ENCODE results near the gene GALE.

The GALE gene

DNA sequence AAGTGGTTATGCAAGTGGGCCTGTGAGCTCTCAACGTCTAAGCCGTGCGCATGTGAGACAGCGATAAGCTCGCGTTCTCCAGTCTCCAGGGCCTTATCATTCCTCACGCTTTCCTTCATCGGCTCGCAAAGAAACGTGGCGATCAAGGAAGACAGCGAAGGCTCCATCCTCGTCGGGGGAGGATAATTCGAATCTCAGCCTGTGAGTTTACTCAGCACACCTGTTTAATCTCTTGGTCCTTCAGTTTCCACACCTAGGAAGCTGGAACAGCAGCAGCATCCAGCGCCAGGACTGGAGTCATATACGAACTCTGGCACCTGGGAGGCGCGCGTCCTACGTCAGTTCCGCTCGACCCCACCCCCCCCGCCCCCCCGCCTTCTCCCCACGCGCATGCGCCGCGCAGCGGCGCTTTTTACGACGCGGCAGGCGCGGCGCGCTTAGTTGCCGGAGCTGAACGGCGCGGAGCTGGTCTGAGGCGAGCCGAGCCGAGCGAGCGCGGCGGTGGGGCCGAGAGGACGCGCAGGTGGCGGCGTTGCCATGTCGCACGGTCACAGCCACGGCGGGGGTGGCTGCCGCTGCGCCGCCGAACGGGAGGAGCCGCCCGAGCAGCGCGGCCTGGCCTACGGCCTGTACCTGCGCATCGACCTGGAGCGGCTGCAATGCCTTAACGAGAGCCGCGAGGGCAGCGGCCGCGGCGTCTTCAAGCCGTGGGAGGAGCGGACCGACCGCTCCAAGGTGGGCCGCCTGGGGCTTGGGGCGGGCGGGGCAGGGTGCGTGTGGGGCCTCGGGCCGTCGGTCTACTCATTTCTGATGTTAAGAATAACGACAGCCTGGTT, 22.4 kb downstream of the GALE start, which contains the start of gene PITHD1:
TSS of gene PITHD1 (plus strand) at position 440 of the 836 bp plus-strand sequence. CDS start at position 538, 98 bp downstream.
- peak; percentile 79; the same call in 1 of the 2 replicates for TF ChIP-seq SIN3A (IDR thresholded peaks at IDR 0.05; ENCODE audit: borderline replicate concordance, insufficient read depth, low read length)
- peak; percentile 63 for TF ChIP-seq FOXP2 (optimal IDR thresholded peaks at IDR 0.05; ENCODE audit: borderline replicate concordance, extremely low read depth, extremely low read length, insufficient read depth)
- TF ChIP-seq POLR2AphosphoS5 (IDR thresholded peaks at IDR 0.05; ENCODE audit: low read depth, low read length) = peak; percentile 87
- peak; percentile 71; the same call in 1 of the 2 replicates for TF ChIP-seq TAF1 (IDR thresholded peaks at IDR 0.05; ENCODE audit: borderline replicate concordance, insufficient read depth, low read length)
- TF ChIP-seq, protein P1, sequence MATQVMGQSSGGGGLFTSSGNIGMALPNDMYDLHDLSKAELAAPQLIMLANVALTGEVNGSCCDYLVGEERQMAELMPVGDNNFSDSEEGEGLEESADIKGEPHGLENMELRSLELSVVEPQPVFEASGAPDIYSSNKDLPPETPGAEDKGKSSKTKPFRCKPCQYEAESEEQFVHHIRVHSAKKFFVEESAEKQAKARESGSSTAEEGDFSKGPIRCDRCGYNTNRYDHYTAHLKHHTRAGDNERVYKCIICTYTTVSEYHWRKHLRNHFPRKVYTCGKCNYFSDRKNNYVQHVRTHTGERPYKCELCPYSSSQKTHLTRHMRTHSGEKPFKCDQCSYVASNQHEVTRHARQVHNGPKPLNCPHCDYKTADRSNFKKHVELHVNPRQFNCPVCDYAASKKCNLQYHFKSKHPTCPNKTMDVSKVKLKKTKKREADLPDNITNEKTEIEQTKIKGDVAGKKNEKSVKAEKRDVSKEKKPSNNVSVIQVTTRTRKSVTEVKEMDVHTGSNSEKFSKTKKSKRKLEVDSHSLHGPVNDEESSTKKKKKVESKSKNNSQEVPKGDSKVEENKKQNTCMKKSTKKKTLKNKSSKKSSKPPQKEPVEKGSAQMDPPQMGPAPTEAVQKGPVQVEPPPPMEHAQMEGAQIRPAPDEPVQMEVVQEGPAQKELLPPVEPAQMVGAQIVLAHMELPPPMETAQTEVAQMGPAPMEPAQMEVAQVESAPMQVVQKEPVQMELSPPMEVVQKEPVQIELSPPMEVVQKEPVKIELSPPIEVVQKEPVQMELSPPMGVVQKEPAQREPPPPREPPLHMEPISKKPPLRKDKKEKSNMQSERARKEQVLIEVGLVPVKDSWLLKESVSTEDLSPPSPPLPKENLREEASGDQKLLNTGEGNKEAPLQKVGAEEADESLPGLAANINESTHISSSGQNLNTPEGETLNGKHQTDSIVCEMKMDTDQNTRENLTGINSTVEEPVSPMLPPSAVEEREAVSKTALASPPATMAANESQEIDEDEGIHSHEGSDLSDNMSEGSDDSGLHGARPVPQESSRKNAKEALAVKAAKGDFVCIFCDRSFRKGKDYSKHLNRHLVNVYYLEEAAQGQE (IDR thresholded peaks at IDR 0.05; ENCODE audit: insufficient read depth in 1 of 2, low read depth in 2 of 2, low read length in 2 of 2) = no peak; a peak in 1 of 4 replicates

- TF ChIP-seq POLR2AphosphoS5 (IDR thresholded peaks at IDR 0.05; ENCODE audit: low read depth, low read length) (no peak), FOXP2 (optimal IDR thresholded peaks at IDR 0.05; ENCODE audit: borderline replicate concordance, extremely low read depth, extremely low read length, insufficient read depth) (no peak), SIN3A (IDR thresholded peaks at IDR 0.05; ENCODE audit: borderline replicate concordance, insufficient read depth, low read length) (no peak), TAF1 (IDR thresholded peaks at IDR 0.05; ENCODE audit: borderline replicate concordance, insufficient read depth, low read length) (no peak)
- TF ChIP-seq, protein P1 (IDR thresholded peaks at IDR 0.05; ENCODE audit: insufficient read depth in 1 of 2, low read depth in 2 of 2, low read length in 2 of 2) = no peak
These were observed 24.3 kb downstream of the GALE start for GRCh38 chr1:23776217-23776616.

DNA sequence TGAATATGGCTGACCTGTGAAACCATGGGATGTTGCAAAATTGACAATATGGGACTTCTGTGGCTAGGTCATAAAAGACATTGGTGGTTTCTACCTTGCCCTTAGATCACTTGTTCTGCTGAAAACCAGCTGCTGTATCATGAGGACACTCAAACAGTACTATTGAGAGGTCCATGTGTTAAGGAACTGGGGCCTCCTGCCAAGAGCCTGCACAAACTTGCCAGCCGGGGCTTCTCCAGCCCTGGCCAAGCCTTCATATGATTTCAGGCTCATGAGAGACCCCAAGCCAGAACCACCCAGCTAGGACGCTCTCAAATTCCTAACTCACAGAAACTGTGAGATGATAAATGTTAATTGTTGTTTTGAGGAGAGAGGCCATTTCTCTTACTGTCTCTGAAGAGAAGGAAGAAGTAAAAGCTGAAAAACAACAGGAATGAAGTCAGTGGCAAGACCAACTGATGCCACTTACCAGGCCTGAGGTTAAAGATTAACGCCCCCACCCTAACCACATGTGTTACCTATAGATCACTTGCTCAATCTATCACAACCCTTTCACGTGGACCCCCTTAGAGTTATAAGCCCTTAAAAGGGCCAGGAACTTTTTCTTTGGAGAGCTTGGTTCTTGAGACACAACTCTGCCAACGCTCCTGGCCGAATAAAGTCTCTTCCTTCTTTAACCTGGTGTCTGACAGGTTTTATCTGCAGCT, 26.2 kb downstream of the GALE start:
- TF ChIP-seq FOXP2 (optimal IDR thresholded peaks at IDR 0.05; ENCODE audit: borderline replicate concordance, extremely low read depth, extremely low read length, insufficient read depth) (no peak), TAF1 (IDR thresholded peaks at IDR 0.05; ENCODE audit: borderline replicate concordance, insufficient read depth, low read length) (no peak), POLR2AphosphoS5 (IDR thresholded peaks at IDR 0.05; ENCODE audit: low read depth, low read length) (no peak), SIN3A (IDR thresholded peaks at IDR 0.05; ENCODE audit: borderline replicate concordance, insufficient read depth, low read length) (no peak)
- TF ChIP-seq, protein P1 (IDR thresholded peaks at IDR 0.05; ENCODE audit: insufficient read depth in 1 of 2, low read depth in 2 of 2, low read length in 2 of 2) = no peak

- TF ChIP-seq TAF1 (IDR thresholded peaks at IDR 0.05; ENCODE audit: borderline replicate concordance, insufficient read depth, low read length) (no peak), SIN3A (IDR thresholded peaks at IDR 0.05; ENCODE audit: borderline replicate concordance, insufficient read depth, low read length) (no peak), FOXP2 (optimal IDR thresholded peaks at IDR 0.05; ENCODE audit: borderline replicate concordance, extremely low read depth, extremely low read length, insufficient read depth) (no peak), POLR2AphosphoS5 (IDR thresholded peaks at IDR 0.05; ENCODE audit: low read depth, low read length) (no peak)
- TF ChIP-seq, protein P1 (IDR thresholded peaks at IDR 0.05; ENCODE audit: insufficient read depth in 1 of 2, low read depth in 2 of 2, low read length in 2 of 2) = no peak
These were observed 27.7 kb downstream of the GALE start for GRCh38 chr1:23772854-23773242.
